Right ventricle myocardium superior (tissue), 1 donor: Measurements from ENCODE around the gene INPP4A. TPM values are rescaled to one million over a fixed set of nuclear protein-coding genes. Genes with fewer than 3 reads are reported as not detected.

Experiments used
- ATAC-seq: fragments of 200-7000 bp; cut with Tn5 transposase; one replicate; pipeline ENCODE4 v1.9.1; 2020; ENCODE audit warnings: mild to moderate bottlenecking; ENCODE audit not compliant: poor library complexity
- DNase-seq: peaks from one replicate; pipeline ENCODE4 v3.0.0-alpha.2; 2020
- intact Hi-C: fragments of 100-400 bp; cut with DNase I; formaldehyde crosslinking; loops from one replicate; pipeline ENCODE4 v1.11.2; 2022
- total RNA-seq: library from RNA; stranded (reverse); fragmentation: NEBNext Ultra II Directional; extraction: Animal tissue kit (Norgen Biotek cat#: 25700); gene quantifications from one replicate; pipeline ENCODE4 v1.2.1, GENCODE V29; 2021
- donor health status: DM: no; HTN: yes; CAD: no; lungs with severe emphysema.

Gene INPP4A
- total RNA-seq, 1 donor from 2014 or later: 16.8 TPM

DNA sequence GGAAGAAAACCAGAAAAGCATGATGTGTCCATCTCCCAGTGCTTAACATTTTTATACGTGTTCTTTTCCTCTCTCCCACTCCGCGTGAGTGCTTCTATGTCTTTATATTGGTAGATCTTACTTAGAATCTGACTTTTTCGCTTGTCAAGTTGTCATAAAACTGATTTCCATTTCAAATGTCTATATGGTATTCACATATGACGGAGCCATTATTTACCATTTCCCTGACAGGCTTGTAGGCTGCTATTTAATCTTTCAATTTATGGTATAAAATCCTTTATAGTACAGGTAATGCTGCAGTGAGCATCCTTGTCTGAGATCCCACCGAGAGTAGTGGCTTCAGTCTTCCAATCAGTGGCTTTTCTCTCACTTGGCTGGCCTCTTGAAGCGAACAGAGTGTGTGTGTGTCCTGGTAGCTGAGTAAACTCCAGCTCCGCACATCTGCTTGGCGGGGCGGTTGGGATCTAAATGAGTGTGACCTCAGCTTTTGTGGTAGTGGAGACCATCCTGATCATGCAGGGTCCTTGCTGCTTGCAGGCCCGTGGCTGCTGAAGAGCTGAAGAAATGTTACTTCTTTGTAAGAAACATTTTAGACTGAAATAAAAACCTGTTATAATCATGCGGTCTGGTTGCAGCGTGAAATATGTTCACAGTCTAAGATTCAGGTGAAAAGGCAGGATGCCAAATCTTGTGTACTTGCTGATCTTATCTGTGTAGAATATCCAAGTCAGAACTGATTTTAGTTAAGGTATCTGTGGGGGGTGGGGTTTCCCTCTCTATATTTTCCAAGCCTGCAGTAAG is 40.2 kb downstream of the INPP4A start:
- DNase-seq (no peak), ATAC-seq (no peak)
- intact Hi-C loops: no loop called here

DNA sequence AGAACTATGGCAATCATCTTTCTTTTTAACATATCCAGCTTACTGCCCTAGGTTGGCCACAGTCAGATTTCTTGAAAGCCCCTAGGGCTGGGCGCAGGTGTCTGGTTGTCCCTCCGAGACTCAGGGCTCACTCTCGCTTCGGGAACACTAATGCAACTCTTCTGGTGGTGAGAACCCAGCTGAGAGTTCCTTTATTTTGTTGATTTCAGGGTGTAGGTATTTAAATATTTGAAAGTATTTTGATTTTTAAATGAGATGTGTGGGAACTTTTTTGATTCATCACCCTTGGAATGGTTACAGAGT is 40.7 kb downstream of the INPP4A start:
- ATAC-seq: no peak
- DNase-seq: no peak
- intact Hi-C loops: no loop called here

DNA sequence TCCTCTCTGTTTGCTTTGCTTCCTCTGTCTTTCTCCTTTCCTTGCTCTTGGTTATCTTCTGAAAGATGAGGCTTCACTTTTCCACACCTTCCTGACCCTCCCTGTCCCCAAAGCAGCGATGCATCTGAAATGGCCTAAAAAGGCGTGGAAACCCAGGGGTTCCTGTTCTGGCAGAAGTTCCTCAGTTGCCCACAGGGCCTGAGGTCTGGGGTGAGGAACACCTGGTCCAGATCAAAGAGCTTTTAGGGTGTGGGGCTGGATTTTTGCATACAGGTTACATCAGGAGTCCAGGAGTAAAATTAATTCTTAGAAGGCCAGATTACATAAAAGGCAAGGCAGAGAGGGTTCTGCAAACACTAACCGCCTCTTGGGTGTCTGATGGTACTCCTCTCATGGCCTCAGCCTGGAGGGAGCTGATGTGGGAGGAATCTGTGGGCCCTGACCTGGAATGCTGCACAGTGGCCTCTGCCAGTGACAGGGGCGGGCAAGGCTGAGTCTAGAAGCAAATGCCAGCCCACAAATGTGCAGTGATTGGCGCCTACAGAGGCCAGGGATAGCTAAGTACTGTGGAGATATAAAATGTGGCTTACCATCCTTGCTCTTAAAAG is 41.8 kb downstream of the INPP4A start:
- intact Hi-C loops: no loop called here
- DNase-seq (no peak), ATAC-seq (no peak)

DNA sequence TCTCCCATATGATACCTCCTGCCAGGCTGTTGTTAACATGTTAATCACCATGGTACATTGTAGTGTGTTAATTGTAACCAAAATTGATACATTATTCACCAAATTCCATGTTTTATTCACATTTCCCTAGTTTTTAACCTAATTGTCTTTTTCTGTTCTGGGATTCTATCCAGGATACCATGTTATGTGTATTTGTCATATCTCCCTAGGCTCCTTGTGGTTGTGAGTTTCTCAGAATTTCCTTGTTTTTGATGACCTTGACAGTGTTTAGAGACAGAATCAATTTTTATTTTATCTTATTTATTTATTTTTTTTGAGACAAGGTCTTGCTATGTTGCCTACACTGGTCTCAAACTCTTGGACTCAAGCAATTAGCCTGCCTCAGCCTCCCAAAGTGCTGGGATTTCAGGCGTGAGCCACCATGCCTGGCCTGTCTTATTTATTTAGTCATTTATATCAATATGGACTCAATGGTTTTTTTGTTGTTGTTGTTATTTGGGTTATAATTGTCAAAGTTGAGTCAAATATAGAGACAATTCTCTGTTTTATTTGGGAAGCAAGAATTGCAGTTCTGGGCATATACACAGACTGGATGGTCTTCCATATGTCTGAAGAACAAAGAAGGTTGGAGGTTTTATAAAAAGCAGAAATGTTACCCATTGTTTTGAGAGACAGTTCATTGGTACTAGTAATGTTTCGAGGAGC is 42.6 kb downstream of the INPP4A start:
- intact Hi-C loops: no loop called here
- DNase-seq (no peak), ATAC-seq (no peak)

GRCh38 chr2:98487806-98488189 is 43.1 kb downstream of the INPP4A start:
- intact Hi-C loops: no loop called here
- ATAC-seq: no peak
- DNase-seq: no peak

GRCh38 chr2:98488252-98488651 is 43.6 kb downstream of the INPP4A start:
- ATAC-seq: no peak
- intact Hi-C loops: no loop called here
- DNase-seq: no peak

GRCh38 chr2:98489486-98489885 is 44.8 kb downstream of the INPP4A start:
- ATAC-seq (no peak), DNase-seq (no peak)
- intact Hi-C loops: no loop called here

DNA sequence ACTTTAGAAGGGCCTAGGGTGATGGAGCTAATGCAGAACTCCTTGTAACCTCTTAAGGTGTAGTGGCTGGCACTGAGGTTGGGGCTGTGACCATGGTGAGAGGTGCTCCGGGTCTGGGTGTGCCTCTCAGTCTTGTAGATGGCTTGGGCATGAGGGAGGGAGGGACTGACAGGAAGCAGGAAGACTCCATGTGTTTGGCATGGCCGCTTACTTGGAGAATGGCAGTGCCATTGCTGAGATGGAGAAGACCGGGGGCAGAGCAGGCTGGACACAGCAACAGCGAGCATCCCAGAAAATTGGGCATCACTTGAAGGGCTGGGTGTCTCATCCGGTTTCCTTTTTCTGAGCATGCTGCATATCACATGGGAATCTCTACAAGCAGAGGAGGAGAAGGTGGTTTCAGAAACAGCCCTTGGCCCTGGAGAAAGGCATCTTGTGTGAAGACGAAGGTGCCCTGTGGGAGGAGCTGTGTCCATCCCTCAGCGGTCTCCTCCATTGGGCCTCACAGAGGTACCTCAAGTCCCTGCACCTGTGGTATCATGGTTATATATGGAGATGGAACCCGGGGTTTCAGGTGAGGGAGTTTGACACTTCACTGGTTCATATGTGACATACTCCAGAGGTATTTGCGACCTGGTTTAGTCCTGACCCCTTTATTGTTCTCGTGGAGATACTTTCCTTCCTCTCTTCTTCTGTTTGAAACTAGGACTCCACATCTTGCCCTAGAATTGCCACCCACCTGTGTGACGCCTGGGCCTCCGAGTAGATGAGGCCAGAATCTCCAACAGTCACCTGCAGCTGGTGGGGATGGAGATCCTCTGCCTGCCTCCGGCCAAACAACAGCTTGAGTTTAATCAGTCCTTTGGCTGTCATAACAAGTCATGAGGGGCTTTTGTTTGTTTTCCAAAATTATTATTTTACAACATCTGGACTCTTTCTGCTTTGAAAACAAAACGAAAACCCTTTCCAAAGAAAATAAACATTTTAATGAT is 45.6 kb downstream of the INPP4A start:
- intact Hi-C loops: no loop called here
- DNase-seq (no peak), ATAC-seq (no peak)

GRCh38 chr2:98492441-98492840 is 47.8 kb downstream of the INPP4A start:
- intact Hi-C loops: no loop called here
- ATAC-seq (peak; percentile 18), DNase-seq (no peak)

GRCh38 chr2:98494699-98495098 is 50.0 kb downstream of the INPP4A start:
- intact Hi-C loops: no loop called here
- DNase-seq: no peak
- ATAC-seq: no peak

DNA sequence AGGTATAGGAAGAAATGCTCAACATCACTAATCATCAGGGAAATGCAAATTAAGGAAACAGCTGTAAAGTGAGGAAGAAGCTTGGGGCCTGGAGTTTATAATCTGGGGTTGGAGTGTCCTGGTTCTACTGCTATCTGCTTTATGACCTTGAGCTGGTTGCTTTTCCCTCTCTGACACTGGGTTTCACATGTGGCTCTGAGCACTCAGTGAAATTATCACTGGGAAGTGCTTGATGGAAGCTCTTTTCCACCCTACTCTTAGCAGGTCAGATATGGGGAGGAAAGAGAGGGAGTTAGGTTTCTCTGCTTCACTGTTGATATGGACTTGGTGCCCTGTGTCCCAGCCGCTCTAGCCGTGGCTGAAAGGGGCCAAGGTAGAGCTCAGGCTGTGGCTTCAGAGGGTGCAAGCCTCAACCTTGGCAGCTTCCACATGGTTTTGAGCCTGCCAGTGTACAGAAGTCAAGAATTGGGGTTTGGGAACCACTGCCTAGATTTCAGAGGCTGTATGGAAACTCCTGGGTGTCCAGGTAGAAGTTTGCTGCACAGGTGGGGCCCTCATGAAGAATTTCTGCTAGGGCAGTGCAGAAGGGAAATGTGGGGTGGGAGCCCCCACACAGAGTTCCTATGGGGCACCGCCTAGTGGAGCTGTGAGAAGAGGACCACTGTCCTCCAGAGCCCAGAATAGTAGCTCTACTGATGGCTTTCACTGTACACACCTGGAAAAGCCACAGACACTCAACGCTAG is 52.3 kb downstream of the INPP4A start:
- no peak for DNase-seq
- intact Hi-C loops: no loop called here
- peak; percentile 58 for ATAC-seq

DNA sequence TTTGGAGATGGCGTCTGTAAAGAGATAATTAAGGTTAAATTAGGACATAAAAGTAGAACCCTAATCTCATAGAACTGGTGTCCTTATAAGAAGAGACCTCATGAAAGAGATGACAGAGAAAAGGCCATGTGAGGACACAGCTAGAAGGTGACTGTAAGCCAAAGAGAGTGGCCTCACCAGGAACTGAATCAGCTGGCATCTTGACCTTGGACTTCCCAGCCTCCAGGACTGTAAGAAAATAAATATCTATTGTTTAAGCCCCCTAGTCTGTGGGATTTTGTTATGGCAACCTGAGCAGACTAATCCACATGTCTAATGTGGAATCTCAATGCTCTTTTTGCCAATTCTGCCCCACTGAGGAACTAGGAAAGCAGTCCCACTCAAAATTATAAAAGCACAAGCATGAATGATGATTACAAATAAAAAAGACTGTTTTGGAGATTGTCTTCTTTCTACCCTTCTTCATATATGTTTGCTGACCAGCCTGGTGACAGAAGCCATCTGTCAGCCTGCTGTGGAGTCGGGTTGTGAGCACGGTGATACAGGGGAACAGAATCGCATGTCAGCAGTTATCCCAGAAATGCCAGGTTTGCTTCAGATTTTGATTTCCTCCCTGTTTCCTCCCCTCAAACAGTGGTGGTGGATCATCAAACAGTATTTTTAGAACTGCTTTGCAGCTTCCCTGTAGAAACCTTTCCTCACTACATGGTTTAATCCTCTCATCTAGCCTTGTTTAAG is 54.2 kb downstream of the INPP4A start:
- intact Hi-C loops: no loop called here
- DNase-seq: no peak
- ATAC-seq: no peak

- DNase-seq (no peak), ATAC-seq (no peak)
- intact Hi-C loops: no loop called here
Observed at GRCh38 chr2:98500561-98500960, 55.9 kb downstream of the INPP4A start.

DNA sequence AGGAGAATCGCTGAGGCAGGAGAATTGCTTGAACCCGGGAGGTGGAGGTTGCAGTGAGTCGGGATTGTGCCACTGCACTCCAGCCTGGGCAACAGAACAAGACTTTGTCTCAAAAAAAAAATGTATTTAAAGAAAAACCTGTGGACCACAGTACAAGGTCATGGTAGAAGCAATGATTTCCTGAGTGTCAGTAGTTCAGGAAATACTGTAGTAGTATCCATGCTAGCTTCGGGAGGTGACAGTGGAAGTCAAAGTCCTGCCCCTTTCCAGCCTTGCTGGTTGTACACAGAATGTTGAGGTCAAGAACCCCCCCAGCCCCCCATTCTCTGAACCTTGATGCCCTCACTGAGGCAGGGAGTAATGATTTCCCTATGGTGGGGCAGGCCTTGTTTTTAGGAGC is 56.6 kb downstream of the INPP4A start:
- intact Hi-C loops: no loop called here
- DNase-seq: no peak
- ATAC-seq: no peak

DNA sequence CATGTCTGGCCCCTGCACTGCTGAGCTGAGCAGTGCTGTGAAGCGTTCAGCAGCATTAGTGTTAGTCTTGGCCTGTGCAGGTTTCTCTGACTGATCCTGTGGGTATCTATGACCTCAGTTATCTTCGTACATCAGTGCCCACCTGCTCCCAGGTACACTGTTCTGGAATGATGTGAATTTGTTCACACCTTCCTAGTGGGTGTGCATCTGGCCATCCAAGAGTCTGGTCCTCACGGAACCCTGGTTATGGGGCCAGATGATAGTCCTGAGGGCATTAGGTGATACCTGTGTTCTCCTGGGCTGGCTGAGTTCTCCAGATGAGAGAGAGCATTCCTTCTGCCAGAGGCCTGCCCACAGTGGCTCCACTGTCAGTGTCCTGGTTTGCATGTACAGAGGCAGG is 57.2 kb downstream of the INPP4A start:
- ATAC-seq (no peak), DNase-seq (no peak)
- intact Hi-C loops: no loop called here

DNA sequence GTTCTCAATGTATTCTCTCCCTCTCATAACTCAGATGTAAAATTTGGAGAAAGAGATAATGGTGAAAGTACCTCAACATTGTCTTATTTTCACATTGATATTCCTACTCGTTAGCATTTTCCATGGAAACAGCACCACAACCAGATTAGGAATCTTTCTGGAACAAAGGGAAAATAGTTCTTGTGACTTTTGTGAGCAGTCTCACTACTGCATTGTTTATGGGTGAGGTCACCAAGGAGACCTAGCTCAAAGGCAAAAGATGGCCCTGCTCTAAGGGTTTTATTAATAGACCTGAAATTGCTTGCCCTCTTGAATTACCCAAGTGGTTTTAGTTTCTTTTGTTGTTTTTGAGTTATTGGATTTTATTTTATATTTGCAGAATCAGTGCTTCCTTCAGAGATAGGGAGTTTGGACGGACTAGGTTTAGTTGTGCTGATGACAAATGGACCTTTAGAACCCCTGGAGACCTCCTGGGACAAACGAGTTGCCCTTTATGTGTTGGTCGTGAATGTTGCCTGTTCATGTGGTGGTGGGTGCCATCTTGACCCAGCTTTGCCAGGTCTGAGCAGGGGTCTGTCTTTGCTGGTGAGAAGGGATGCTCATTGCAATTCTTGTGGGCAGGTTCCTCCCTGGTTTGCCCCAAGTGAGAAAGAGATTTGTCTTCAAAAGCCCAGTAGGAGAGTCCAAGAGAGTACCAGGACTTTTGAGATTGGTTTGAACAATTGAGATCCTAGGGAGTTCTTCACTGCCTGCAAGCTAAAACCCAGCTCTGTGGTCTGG is 58.1 kb downstream of the INPP4A start:
- no peak for ATAC-seq
- DNase-seq: no peak
- intact Hi-C loops: no loop called here

DNA sequence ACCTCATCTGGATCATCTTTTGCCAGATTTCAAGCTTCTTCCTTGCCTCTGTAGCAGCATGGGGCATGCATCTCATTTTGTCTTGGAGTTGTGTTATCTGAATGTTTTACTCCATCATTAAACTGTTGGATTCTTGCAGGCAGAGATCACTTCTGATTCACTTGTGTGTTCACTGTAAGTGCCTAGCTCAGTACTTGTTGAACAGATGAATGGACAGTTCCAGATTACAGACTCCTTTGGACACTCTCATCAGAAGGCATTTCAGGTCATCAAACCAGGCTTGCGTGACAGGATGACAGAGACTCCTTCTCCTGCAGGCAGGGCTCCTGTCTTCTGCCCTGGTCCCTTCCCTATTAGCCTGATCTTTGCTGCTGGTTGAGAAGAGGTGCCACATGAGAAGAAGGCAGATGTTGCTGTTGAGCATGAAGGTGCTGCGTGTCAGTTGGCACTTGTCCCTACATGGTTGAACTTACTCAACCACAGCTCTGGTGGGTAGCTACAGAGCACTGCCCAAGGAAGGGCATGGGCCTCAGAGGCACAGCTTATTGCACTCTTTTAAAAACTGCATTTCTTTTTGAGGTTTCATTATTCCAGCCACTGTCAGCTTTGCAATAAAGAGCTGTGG is 58.9 kb downstream of the INPP4A start:
- intact Hi-C loops: no loop called here
- no peak for ATAC-seq
- DNase-seq: no peak
